Aorta (tissue), 5 donors: ENCODE data around the gene RCSD1. TPM values are rescaled to one million over a fixed set of nuclear protein-coding genes. Genes with fewer than 3 reads are reported as not detected.

Experiments
- ATAC-seq: fragments of 200-7000 bp; cut with Tn5 transposase; one replicate; pipeline ENCODE4 v1.9.1; 2022; ENCODE audit warnings: moderate library complexity; ENCODE audit not compliant: low FRiP score
- DNase-seq, 2 donors: peaks; one replicate each; pipeline ENCODE4 v3.0.0-alpha.2; 2020
- H3K27ac ChIP-seq, 2 donors: one replicate each; pipeline ENCODE4 v1.5.1; 2013; ENCODE audit warnings: low read length in 2 of 2, mild to moderate bottlenecking in 2 of 2, moderate library complexity in 2 of 2, control low read depth in 1 of 2, inconsistent platforms in 1 of 2, low read depth in 1 of 2
- H3K27me3 ChIP-seq, 2 donors: one replicate each; pipeline ENCODE4 v1.6.1; 2013; ENCODE audit warnings: control low read depth in 1 of 2, low read length in 1 of 2, mild to moderate bottlenecking in 1 of 2, moderate library complexity in 1 of 2; ENCODE audit not compliant: insufficient read depth in 2 of 2, control insufficient read depth in 1 of 2
- H3K36me3 ChIP-seq, 2 donors: one replicate each; pipeline ENCODE4 v1.6.1; 2013; ENCODE audit warnings: control low read depth in 1 of 2, low read length in 1 of 2, mild to moderate bottlenecking in 1 of 2; ENCODE audit not compliant: insufficient read depth in 2 of 2, control insufficient read depth in 1 of 2
- H3K4me1 ChIP-seq, 2 donors: one replicate each; pipeline ENCODE4 v1.6.1; 2013; ENCODE audit warnings: low read length in 2 of 2, control low read depth in 1 of 2, mild to moderate bottlenecking in 1 of 2, moderate library complexity in 1 of 2; ENCODE audit not compliant: insufficient read depth in 2 of 2, control insufficient read depth in 1 of 2
- H3K4me3 ChIP-seq, 2 donors: one replicate each; pipeline ENCODE4 v1.5.1; 2013; ENCODE audit warnings: low read length in 2 of 2, control low read depth in 1 of 2, mild to moderate bottlenecking in 1 of 2
- H3K9me3 ChIP-seq: one replicate; pipeline ENCODE4 v1.6.1; 2013; ENCODE audit warnings: mild to moderate bottlenecking, low read length; ENCODE audit not compliant: control insufficient read depth
- WGBS, 2 donors: extraction: QIAGEN DNeasy Blood & Tissue Kit; methylation state at CpG; one replicate each; pipeline ENCODE4 v1.1.7; 2013; 5-methylcytosine and 5-hydroxymethylcytosine counted together
- intact Hi-C, 2 donors: fragments of 100-400 bp; cut with DNase I; formaldehyde crosslinking; loops; one replicate each; pipeline versions ENCODE4 v1.14.2 to v1.15.0; 2022
- polyA plus RNA-seq, 2 donors: library from polyadenylated mRNA; stranded (reverse); fragments of 200-250 nt; gene quantifications; one replicate each; pipeline ENCODE4 v1.2.3, GENCODE V29; 2013
- total RNA-seq, 2 donors: library from RNA; stranded (reverse); fragmentation: NEBNext Ultra II Directional; extraction: Animal tissue kit (Norgen Biotek cat#: 25700); gene quantifications; one replicate each; pipeline ENCODE4 v1.2.1, GENCODE V29; 2021
- donor health status: healthy with polysubstance abuse.
- donor health status: Bipolar disorder and iron deficiency.
- donor health status: DM: no; HTN: no; CAD: no.
- donor health status: DM: no; HTN: no; CAD: no.
- donor health status: DM: yes; HTN: yes; CAD: no.

The RCSD1 gene
- total and polyA plus RNA-seq, 4 donors: 8.7 to 17.9 (median 10.5) TPM

- intact Hi-C loops: loop anchor here (2.0 to 5.0 kb wide), 2 partner anchors 80 kb away; no protein-coding TSS in a partner anchor
- H3K4me1 ChIP-seq: peaks cover 7 to 12% of the 10 kb centered on the region in 2 donors
Measured at GRCh38 chr1:167722152-167722869, 92.3 kb downstream of the RCSD1 start.

GRCh38 chr1:167722870-167723251 is 92.8 kb downstream of the RCSD1 start:
- DNase-seq (no peak), ATAC-seq (no peak)
- Histone ChIP-seq H3K36me3 (no peaks in the 10 kb centered on the region), H3K9me3 (no peaks in the 10 kb centered on the region), H3K27me3 (no peaks in the 10 kb centered on the region), H3K4me3 (peak overlapping the region; percentile 93 to 96), H3K4me1 (peaks cover 7 to 12% of the 10 kb centered on the region in 2 donors), H3K27ac (no peak overlapping the region)
- intact Hi-C loops: loop anchor here (2.0 to 5.0 kb wide), 2 partner anchors 79 to 80 kb away; no protein-coding TSS in a partner anchor
- WGBS, 2 donors: 2 to 4% methylated on average over 4 of the region's 4 CpGs

More at GRCh38 chr1:167722152-167722869, 92.3 kb downstream of the RCSD1 start:
- peak; percentile 67 for ATAC-seq
- Histone ChIP-seq H3K36me3 (no peaks in the 10 kb centered on the region), H3K4me3 (peak overlapping the region; percentile 93 to 96), H3K27ac (peak overlapping the region; percentile 77 to 83), H3K27me3 (no peaks in the 10 kb centered on the region), H3K9me3 (no peaks in the 10 kb centered on the region)
- WGBS, 2 donors: 0 to 1% methylated on average over 34 to 52 of the region's 52 CpGs
- peak in 1 of 2 donors; percentile 82 for DNase-seq

- no peak for DNase-seq
- peak overlapping the region; percentile 32 to 96 for H3K4me3 ChIP-seq
- H3K36me3 ChIP-seq: no peaks in the 10 kb centered on the region
- H3K4me1 ChIP-seq: peaks cover 7 to 12% of the 10 kb centered on the region in 2 donors
- no peak overlapping the region for H3K27ac ChIP-seq
- WGBS, 2 donors: 58 to 59% methylated on average over 2 of the region's 2 CpGs
- no peaks in the 10 kb centered on the region for H3K27me3 ChIP-seq
- no peak for ATAC-seq
- intact Hi-C loops: loop anchor here (2.0 to 5.0 kb wide), 2 partner anchors 78 to 79 kb away; no protein-coding TSS in a partner anchor
- H3K9me3 ChIP-seq: no peaks in the 10 kb centered on the region
Measured at GRCh38 chr1:167723707-167724323, 93.8 kb downstream of the RCSD1 start.

DNA sequence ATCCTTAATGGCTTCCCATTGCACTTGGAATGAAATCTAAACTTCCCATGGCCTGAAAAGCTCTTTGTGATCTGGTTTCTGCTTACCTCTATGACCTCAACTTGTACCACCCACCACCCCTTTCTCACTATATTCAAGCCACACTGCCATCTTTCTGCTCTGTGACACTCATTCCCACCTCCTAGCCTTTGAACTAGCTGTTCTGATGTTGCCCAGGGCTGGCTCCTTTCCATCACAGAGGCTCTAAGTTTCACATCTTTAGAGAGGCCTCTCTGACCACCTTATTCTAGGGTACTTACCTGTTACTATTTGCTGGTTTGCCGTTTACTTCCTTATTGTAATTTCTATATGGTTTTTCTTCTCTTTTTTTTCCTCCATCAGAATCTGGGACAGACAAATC is 96.0 kb downstream of the RCSD1 start:
- H3K4me3 ChIP-seq: no peak overlapping the region
- H3K27ac ChIP-seq: no peak overlapping the region
- 58 to 59% methylated on average over 1 of the region's 1 CpG for WGBS, 2 donors
- no peaks in the 10 kb centered on the region for H3K9me3 ChIP-seq
- DNase-seq: no peak
- H3K27me3 ChIP-seq: no peaks in the 10 kb centered on the region
- peaks cover 0 to 2% of the 10 kb centered on the region in 2 donors for H3K36me3 ChIP-seq
- no peak for ATAC-seq
- peaks cover 7 to 12% of the 10 kb centered on the region in 2 donors for H3K4me1 ChIP-seq
- intact Hi-C loops: no loop called here

DNA sequence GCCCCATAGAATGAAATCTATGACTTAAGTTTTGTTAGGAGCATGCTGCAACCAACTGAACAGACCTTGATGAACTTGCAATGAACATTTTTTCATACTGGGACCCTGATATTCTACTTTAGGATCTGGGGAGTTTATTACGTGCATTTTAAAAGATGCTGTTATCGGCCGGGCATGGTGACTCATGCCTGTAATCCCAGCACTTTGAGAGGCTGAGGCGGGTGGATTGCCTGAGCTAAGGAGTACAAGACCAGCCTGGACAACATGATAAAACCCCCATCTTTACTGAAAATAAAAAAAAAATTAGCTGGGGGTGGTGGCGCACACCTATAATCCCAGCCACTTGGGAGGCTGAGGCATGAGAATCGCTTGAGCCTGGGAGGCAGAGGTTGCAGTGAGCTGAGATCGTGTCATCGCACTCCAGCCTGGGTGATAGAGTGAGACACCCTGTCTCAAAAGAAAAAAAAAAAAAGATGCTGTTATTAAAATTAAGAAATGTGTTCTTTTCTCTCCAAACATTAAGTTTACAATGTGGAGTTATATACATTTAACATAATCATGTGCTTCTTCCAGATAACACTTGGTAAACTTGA is 98.9 kb downstream of the RCSD1 start:
- intact Hi-C loops: no loop called here
- H3K9me3 ChIP-seq: no peaks in the 10 kb centered on the region
- DNase-seq (no peak), ATAC-seq (no peak)
- H3K4me1 ChIP-seq: peaks cover 7 to 12% of the 10 kb centered on the region in 2 donors
- no peaks in the 10 kb centered on the region for H3K27me3 ChIP-seq
- H3K36me3 ChIP-seq: peaks cover 0 to 2% of the 10 kb centered on the region in 2 donors
- no peak overlapping the region for H3K4me3 ChIP-seq
- no peak overlapping the region for H3K27ac ChIP-seq
- 76 to 77% methylated on average over 8 of the region's 8 CpGs for WGBS, 2 donors

GRCh38 chr1:167734227-167734626 is 104.2 kb downstream of the RCSD1 start:
- H3K36me3 ChIP-seq: peaks cover 0 to 4% of the 10 kb centered on the region in 2 donors
- intact Hi-C loops: no loop called here
- H3K27ac ChIP-seq: no peak overlapping the region
- no peaks in the 10 kb centered on the region for H3K27me3 ChIP-seq
- H3K4me3 ChIP-seq: no peak overlapping the region
- peaks cover 0 to 6% of the 10 kb centered on the region in 2 donors for H3K4me1 ChIP-seq
- H3K9me3 ChIP-seq: no peaks in the 10 kb centered on the region
- DNase-seq: no peak
- WGBS, 2 donors: 94 to 99% methylated on average over 4 of the region's 4 CpGs
- no peak for ATAC-seq

DNA sequence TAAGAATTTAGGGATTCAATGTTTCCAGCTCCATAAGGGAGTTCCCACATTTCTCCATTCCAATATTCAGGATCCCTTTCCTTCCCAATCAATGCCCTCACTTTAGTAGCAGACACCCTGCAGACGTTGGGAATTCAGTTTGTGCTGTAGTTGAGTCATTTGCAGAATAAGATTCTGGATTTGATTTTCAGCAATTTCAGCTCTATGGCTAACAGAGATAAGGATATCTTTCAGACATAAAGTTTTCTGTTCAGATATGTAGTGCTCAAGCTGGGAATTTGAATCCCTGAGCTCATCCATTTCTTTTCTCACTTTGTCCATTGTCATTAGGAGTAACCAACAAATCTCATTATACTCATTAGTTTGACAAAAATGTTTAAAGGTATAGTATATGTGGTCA is 104.8 kb downstream of the RCSD1 start:
- 70 to 77% methylated on average over 1 of the region's 1 CpG for WGBS, 2 donors
- Histone ChIP-seq H3K4me3 (no peak overlapping the region), H3K9me3 (no peaks in the 10 kb centered on the region), H3K27ac (no peak overlapping the region), H3K36me3 (peaks cover 0 to 4% of the 10 kb centered on the region in 2 donors), H3K4me1 (peaks cover 0 to 6% of the 10 kb centered on the region in 2 donors), H3K27me3 (no peaks in the 10 kb centered on the region)
- no peak for ATAC-seq
- intact Hi-C loops: no loop called here
- DNase-seq: no peak

DNA sequence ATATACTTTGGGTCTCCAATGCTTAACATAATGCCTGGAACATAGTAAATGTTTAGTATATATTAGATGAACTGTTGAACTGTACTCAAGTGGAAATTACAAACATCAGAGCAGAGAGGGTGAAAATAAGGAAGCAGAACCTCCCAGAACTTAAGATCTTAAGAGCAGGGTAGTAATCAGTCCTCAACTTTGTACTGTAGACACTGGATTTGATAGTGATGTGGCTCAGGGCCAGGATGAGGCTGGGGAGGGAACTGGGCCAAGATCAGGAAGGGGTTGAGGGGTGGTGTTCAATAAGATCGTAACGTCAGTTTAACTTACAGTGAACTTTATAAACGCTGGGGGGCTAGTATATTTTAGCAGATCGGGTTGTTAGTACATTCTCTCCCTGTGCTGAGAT is 107.1 kb downstream of the RCSD1 start:
- H3K27me3 ChIP-seq: no peaks in the 10 kb centered on the region
- no peak overlapping the region for H3K4me3 ChIP-seq
- H3K4me1 ChIP-seq: peaks cover 0 to 4% of the 10 kb centered on the region in 2 donors
- intact Hi-C loops: no loop called here
- 85 to 86% methylated on average over 4 of the region's 4 CpGs for WGBS, 2 donors
- no peaks in the 10 kb centered on the region for H3K9me3 ChIP-seq
- H3K27ac ChIP-seq: no peak overlapping the region
- H3K36me3 ChIP-seq: peaks cover 0 to 2% of the 10 kb centered on the region in 2 donors
- ATAC-seq (no peak), DNase-seq (no peak)
